Activated CD4-positive, alpha-beta T cell treated with anti-CD3 and anti-CD28 coated beads, Interleukin-2, amount 50 U/mL, for 4 hours (primary cell): ENCODE data around the gene RAB8B.
A peak's percentile ranks its signal among the peaks of the same experiment; 100 is the strongest.

ENCODE experiments used
- DNase-seq, 2 experiments: peaks; one replicate each; pipeline ENCODE4 v3.0.0-alpha.2; 2020

RAB8B gene

GRCh38 chr15:63277038-63277892 lies 87.9 kb downstream of the RAB8B start, which contains the start of gene APH1B:
Gene APH1B (plus strand): TSS chr15:63277605. CDS start chr15:63277624, 19 bp downstream.
- DNase-seq, result peak; percentile 66 to 69

GRCh38 chr15:63277893-63278456 lies 88.6 kb downstream of the RAB8B start:
- no peak for DNase-seq

DNA sequence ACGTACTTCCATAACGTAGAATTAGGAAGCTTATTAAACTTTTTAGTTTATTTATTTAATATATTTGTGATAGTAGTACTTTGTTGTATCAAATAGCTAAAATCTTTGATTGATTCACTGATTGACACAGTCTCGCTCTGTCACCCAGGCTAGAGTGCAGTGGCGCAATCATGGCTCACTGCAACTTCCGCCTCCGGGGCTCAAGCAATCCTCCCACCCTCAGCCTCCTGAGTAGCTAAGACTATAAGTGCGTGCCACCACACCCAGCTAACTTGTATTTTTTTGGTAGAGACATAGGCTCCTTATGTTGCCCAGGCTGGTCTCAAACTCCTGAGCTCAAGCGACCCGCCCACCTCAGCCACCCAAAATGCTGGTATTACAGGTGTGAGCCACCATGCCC lies 93.7 kb downstream of the RAB8B start:
- DNase-seq, result no peak

DNA sequence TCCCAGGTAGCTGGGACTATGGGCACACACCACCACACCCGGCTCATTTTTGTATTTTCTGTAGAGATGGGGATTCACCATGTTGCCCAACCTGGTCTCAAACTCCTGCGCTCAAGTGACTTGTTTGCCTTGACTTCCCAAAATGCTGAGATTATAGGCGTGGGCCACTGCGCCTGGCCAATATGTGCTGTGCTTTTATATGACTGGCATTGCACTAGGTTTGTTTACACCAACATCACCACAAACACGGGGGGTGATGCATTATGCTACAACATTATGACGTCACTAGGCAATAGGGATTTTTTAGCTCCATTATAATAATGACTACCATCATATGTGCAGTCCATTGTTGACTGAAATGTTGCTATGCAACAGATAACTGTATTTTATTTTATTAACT lies 94.9 kb downstream of the RAB8B start:
- DNase-seq, result no peak

- no peak for DNase-seq
Observed at GRCh38 chr15:63287109-63287508, 97.7 kb downstream of the RAB8B start.

DNA sequence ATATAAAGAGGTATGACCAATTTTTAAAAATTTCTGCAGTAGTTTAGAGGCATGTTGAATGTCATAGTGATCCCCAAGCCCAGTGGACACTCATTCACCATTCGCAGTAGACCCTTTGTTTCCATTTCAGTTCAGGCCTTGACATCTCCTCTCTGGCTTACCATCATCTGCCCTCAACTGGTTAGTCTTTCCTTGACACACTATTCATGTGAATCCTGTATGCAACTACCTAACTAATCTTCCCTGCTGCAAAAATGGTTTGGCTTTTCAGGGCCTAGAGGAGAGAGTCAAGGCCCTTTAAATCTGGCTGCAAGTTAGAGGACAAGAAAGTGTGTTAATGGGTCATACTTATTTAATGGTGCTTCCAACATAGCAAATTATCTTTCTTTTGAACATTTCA lies 98.9 kb downstream of the RAB8B start:
- no peak for DNase-seq

DNA sequence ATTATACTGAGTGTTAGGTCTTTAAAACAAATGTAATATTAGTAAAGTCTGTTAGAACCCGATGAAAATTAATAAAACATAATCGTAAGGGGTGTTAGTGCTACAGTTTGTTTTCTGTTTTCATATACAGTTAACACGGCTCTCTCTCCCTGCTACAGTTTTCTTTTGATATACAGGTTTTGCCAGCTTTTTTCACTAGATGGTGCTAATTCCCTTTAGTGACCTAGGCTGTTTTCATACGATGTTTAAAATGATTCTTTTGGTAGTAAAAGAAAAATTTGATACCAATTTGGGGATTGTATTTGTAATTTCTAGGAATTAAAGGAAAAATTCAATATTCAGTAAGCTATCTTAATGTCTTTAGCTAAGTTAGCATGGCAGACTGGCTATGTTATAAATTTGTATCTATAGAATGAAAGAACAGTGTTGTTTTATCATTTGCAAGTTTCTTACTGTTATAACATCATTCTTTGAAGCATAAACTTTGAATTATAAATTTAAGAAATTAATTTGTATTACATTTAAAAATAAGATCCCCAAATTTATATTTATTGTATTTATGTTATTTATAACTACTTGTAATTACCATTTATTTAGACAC lies 99.5 kb downstream of the RAB8B start:
- no peak for DNase-seq

DNA sequence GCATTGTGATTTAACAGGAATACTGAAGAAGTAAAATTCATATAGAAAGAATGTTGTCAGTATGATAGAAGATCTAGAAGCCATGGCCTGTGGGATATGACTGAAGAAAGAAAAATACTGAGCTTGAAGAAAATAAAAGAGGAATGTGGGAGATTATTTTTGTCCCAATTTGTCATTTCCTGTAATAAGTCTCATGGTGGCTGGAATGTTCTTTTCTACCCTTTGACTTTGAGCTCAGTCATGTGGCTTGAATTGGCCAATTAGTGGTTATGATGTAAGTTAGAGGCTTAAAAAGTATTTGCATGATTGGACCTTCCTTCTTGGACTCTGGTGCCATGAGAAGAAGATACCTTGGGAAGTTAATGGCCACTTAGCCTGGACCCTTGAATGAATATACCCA lies 102.1 kb downstream of the RAB8B start:
- DNase-seq, result no peak

- no peak for DNase-seq
Observed at GRCh38 chr15:63292241-63292640, 102.8 kb downstream of the RAB8B start.

- DNase-seq, result no peak
Observed at GRCh38 chr15:63292771-63293170, 103.4 kb downstream of the RAB8B start.

GRCh38 chr15:63294359-63294758 lies 105.0 kb downstream of the RAB8B start:
- no peak for DNase-seq

DNA sequence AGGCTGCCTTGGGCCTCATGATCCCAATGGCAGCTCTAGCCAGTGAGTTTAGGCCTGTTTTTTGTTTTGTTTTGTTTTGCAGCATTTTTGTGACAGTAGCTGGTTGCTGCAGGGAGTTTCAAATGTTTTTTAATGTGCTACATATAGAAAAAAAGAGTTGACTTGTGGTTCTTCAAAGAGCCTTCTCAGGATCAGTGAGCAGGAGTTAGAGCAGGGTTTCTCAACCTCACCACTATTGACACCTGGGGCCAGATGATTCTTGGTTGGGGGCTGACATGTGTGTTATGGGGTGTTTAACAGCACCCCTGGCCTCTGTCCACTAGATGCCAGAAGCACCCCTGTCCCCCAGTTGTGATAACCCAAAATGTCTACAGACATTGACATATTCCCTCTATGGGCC lies 105.9 kb downstream of the RAB8B start:
- no peak for DNase-seq

- DNase-seq, result no peak
Observed at GRCh38 chr15:63296195-63296594, 106.8 kb downstream of the RAB8B start.

GRCh38 chr15:63299943-63300575 lies 110.7 kb downstream of the RAB8B start:
- DNase-seq, result no peak

DNA sequence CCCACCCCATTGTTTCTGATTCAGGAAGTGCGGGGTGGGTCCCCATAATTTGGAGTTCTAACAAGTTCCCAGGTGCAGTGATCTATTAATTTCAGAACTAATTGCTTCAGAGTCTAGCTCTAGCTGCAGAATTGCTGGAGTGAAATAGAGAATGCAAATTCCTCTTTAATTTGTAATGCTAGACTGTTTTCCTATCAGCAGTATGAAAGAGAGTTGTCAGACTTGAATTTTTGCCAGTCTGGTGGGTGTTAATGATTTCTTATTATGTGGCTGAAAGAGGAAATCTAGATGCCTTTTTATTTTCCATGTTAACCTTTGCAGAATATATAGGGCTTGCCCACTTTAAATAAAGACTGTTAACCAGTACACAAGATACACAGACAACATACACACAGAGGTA lies 111.7 kb downstream of the RAB8B start:
- DNase-seq, result no peak

GRCh38 chr15:63305260-63305659 lies 115.9 kb downstream of the RAB8B start:
- DNase-seq, result no peak

- DNase-seq, result no peak
Observed at GRCh38 chr15:63306492-63307073, 117.2 kb downstream of the RAB8B start.

GRCh38 chr15:63308491-63308890 lies 119.1 kb downstream of the RAB8B start:
- DNase-seq, result no peak

DNA sequence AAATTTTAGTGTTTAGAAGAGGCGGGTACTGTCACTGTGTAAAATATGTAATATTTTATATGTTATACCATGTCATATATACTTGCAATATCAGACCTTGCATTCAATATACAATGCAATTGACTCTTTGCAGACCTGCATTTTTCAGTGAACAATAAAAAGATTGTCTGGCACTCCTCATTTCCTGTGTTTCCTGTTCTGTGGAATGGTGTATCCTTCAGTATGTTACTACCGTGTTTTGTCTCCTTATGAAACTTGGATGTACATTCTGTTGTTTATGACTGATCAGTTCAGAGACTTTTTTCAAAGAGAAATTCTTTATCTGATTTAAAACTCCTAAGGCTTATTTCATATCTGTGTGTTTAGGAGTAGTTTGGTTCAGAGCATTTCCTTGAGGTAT lies 119.5 kb downstream of the RAB8B start:
- DNase-seq, result no peak

DNA sequence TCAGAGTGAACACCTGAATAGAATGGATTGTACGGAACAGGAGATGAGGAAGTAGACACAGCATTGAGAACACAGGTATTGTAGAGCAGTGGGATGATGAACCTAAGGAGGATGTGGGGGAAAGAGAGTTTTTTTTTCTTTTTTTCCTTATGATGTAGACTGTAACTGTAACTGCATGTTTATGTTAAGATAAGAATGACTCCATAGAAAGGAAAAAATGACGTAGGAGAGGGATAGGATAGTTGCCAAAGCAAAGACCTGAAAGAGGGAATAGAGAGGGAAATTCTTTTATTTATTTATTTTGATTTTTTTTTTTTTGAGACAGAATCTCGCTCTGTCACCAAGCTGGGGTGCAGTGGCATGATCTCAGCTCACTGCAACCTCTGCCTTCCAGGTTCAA lies 121.2 kb downstream of the RAB8B start:
- no peak for DNase-seq

DNA sequence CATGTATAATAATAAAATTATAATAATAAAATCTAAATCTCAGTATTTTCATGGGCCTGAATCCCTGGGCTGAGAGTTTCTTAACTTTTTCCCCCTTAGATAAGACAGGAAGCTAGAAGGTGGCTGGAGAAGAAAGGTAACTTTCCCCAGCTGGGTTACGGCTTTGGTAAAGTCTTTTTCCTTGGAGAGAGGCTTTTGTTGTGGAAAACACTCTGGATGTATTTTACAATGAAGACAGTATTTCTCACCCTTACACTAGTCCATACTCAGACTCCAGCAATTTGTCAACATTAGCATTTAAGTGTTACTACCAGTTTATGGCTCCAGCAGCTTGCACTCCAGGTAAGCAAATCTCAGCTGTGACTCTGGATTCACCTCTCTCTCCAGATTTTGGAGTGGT lies 122.9 kb downstream of the RAB8B start:
- DNase-seq, result no peak

- DNase-seq, result no peak
Observed at GRCh38 chr15:63313825-63314224, 124.4 kb downstream of the RAB8B start.

DNA sequence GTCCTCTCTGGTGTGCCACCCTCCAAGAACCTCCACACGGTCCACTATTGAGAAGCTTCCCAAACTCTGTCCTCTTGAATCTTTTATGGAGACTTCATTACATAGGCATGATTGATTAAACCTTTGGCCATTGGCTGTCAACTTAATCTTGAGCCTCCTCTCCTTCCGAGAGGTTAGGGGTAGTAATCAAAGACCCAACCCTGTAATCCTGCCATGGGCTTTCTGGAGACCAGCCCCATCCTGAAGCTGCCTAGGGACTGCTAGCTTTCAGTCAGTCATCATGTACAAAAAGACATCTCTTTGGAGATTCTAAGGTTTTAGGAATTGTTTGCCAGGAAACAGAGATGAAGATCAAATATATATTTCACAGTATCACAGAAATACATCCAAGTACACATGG lies 125.0 kb downstream of the RAB8B start:
- DNase-seq, result no peak
